ENCODE data around the gene KANSL3.

GRCh38 chr2:96591494-96591893, 46.6 kb downstream of the KANSL3 start:
- TF ChIP-seq POLR2A (IDR thresholded peaks at IDR 0.05), result no peak
- no peak for TF ChIP-seq CTCF (IDR thresholded peaks at IDR 0.05)
